Esophagus muscularis mucosa (tissue), 4 donors: Measurements from ENCODE around the gene IL31.

Experiments used
- EP300 ChIP-seq: sonication (generic); formaldehyde crosslinking; IDR thresholded peaks from one replicate; pipeline ENCODE4 v1.6.1; 2017; ENCODE audit warnings: antibody characterized with exemption
- POLR2A ChIP-seq: fragments of 450-650 bp; IDR thresholded peaks from one replicate; pipeline ENCODE4 v1.6.1; 2017; ENCODE audit warnings: antibody characterized with exemption, moderate library complexity, mild to moderate bottlenecking, low read depth
- TF ChIP-seq, protein P1 (sequence below), 3 experiments: fragments of 200-600 bp in 2 of 3; fragments of 450-650 bp in 1 of 3; sonication (generic) in 2 of 3; IDR thresholded peaks; one replicate each; pipeline ENCODE4 v1.5.1; 2017 to 2019; ENCODE audit warnings: antibody characterized with exemption in 3 of 3, mild to moderate bottlenecking in 2 of 3, moderate library complexity in 1 of 3

DNA sequence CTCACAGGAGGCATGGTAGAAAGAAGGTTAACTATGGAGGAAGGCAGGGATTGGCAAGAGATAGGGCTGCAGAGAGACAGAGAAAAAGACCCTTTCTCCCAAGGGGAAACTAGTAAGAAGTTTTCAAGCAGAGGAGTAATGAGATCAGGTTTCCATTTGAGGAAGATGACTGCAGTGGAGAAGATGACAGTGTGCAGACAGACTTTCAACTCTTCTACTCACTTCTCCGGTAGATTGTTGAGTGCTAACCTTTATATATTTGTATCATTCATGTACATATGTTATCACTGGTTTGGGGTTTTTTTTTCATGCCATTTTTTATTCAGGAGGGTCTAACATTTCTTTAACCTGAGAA is 23.6 kb upstream of the IL31 start:
- TF ChIP-seq EP300, result no peak
- TF ChIP-seq, protein P1, sequence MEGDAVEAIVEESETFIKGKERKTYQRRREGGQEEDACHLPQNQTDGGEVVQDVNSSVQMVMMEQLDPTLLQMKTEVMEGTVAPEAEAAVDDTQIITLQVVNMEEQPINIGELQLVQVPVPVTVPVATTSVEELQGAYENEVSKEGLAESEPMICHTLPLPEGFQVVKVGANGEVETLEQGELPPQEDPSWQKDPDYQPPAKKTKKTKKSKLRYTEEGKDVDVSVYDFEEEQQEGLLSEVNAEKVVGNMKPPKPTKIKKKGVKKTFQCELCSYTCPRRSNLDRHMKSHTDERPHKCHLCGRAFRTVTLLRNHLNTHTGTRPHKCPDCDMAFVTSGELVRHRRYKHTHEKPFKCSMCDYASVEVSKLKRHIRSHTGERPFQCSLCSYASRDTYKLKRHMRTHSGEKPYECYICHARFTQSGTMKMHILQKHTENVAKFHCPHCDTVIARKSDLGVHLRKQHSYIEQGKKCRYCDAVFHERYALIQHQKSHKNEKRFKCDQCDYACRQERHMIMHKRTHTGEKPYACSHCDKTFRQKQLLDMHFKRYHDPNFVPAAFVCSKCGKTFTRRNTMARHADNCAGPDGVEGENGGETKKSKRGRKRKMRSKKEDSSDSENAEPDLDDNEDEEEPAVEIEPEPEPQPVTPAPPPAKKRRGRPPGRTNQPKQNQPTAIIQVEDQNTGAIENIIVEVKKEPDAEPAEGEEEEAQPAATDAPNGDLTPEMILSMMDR (IDR thresholded peaks at IDR 0.05), result no peak
- TF ChIP-seq POLR2A, result no peak
